ENCODE data around the gene BAD.
A peak's percentile ranks its signal among the peaks of the same experiment; 100 is the strongest.
"Not testable (repeated sequence)": the region's sequence is repeated elsewhere in the genome, so short reads cannot be mapped to it uniquely, and the experiment has no call there.

Gene BAD

DNA sequence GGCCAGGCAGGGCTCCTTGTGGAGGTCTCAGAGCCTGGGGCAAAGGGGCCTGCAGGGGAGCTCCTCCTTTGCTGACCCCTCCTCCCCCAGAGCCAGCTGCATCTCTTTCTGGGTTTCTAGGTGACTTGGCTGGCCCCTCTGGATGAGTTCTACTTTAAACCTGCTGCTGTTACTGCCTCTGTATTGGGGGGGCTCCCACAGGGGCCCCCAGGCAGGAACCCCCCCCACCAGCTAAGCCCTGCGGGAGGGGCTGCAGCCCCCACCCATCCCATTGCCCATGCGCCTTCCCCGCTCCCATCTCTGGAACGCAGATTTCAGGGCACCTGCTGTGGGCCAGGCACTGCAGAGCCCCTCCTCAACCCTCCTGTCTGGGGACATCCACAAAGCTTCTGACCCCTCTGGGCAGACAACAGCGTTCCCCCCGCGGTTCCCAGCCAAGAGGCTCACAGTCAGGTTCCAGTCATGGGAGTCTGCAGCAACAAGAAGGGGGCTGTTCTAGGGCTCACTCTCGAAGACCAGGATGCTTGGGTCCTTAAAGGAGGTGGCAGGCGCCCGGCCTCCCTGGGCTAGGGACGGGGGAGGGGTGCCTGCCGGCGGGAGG, 34.0 kb downstream of the BAD start:
- in situ Hi-C loops (cut with MboI; ENCODE audit: low pct_unique_long_range_greater_than_20kb, low sequenced_read_pairs), result no loop called here
- no peak for DNase-seq

DNA sequence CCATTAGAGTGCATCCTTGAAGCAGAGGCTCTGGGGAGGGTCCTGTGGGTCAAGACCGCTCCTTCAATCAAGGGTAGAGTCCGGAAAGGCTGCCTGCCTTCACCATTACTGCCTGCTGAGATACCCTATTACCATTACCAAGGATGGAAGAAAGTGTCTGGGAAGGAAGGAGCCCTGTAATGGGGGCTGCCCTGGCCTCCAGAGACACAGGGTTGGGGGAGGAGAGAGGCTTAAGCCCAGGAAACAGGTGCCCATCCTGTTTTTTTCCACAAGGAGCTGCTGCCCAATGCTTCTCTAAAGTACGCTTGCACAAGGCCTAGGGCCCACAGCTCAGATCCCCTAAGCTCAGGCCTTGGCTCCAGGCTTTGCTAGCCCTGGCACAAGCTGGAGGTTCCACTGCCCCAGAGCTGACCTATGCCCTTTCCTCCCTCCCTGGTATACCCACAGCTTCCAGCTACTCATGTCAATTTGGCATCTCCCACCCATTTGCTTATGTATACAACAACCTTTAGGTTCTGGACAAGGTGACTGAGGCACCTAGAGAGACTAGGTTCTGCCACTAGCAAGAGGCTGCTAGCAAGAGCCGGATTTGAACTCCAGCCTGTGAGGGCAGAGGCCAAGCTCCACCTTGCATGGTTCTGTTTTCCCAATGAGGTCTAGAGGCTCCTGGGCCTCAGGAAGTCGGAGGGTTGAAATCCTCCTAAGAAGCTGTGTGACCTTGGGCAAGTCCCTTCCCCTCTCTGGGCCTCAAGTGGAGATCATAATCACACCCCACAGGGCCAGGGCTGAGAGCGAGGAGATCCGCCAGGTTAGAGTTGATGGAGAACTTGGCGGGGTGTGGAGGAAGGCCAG, 34.7 kb downstream of the BAD start:
- DNase-seq, result peak; percentile 74
- in situ Hi-C loops (cut with MboI; ENCODE audit: low pct_unique_long_range_greater_than_20kb, low sequenced_read_pairs), result no loop called here

DNA sequence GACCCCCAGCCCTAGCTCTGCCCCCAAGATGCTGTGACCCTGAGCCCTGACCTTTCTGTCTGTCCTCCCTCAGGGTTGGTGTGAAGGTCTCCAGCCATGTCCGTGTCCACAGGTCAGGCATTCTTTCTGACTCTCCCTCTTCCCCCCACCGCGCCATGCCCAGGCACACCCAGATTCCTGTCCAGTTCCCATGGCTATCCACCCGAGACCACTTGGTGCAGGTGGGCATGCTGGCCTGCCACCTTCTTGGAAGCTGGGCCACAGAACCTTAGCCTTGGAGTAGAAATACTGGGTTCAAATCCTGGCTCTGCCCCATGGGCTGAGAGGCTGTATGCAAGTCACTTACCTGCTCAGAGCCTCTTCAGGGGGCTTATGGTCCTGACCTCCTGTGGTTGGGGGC, 35.4 kb downstream of the BAD start:
- DNase-seq, result no peak
- in situ Hi-C loops (cut with MboI; ENCODE audit: low pct_unique_long_range_greater_than_20kb, low sequenced_read_pairs), result no loop called here

- DNase-seq, result no peak
- in situ Hi-C loops (cut with MboI; ENCODE audit: low pct_unique_long_range_greater_than_20kb, low sequenced_read_pairs), result no loop called here
Measured at GRCh38 chr11:64248578-64248977, 35.9 kb downstream of the BAD start.

GRCh38 chr11:64247729-64248531, 36.5 kb downstream of the BAD start:
- DNase-seq, result no peak
- in situ Hi-C loops (cut with MboI; ENCODE audit: low pct_unique_long_range_greater_than_20kb, low sequenced_read_pairs), result no loop called here

DNA sequence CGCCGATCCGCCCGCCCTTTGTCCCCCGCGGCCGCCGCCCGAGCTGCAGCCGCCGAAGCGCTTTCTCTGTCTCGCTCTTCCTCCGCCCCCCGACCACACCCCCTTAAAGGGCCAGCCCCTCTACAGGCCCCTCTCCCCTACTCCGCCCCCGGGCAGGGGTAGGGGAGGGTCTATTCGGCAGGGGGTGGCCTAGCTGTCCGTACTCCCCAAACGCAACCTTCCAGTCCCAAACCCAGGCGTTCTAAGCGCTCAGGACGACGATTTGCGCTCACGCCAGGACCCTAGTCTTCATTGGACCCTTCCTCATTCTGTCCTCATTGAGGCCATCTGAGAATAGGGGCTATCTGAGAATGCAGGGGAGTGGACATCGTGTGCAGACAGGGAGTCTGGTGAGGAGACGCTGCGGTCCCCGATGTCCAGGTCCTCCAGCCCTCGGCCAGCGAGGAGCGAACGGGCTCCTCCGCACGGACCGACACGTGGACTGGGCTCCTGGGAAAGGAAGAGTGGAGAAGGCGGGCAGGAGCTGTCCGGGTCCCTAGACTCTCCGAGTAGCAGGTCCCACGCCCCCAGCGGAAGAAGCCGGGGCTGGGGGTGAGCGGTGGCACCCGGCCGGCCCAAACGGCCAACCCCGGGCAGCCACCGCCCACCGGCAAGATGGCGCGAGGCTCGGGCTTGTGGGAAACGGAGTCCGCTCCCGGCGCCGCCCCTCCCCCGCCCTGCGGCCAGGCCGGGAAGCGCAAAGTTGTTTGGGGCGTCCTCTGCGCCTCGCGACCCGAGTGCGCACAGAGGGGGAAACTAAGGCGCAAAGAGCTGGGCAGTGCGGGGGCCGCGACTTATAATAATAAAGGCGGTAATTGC, 37.4 kb downstream of the BAD start, which contains the start of gene PPP1R14B:
Gene PPP1R14B (minus strand): TSS at position 73 of the 858 bp plus-strand sequence. CDS start 270 bp downstream, outside the sequence.
- in situ Hi-C loops (cut with MboI; ENCODE audit: low pct_unique_long_range_greater_than_20kb, low sequenced_read_pairs), result no loop called here
- DNase-seq, result peak; percentile 84

DNA sequence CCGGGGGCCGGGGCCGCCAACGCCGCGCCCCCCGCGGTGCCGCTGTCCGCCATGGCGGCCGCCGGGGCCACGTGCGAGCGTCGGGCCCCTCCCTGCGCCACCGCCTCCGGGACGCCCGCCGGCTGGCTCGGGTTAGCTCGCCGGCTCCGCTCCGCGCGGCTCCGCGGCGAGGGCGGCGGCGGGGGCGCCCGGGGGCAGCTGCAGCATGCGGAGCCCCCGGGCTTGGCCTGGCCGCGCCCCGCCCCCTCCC, 37.9 kb downstream of the BAD start:
- in situ Hi-C loops (cut with MboI; ENCODE audit: low pct_unique_long_range_greater_than_20kb, low sequenced_read_pairs), result not testable (repeated sequence)

GRCh38 chr11:64245797-64246620, 38.5 kb downstream of the BAD start:
- DNase-seq, result peak; percentile 65
- in situ Hi-C loops (cut with MboI; ENCODE audit: low pct_unique_long_range_greater_than_20kb, low sequenced_read_pairs), result no loop called here

More for the DNA sequence above, 37.9 kb downstream of the BAD start:
- DNase-seq, result not testable (repeated sequence)

- in situ Hi-C loops (cut with MboI; ENCODE audit: low pct_unique_long_range_greater_than_20kb, low sequenced_read_pairs), result no loop called here
- no peak for DNase-seq
Measured at GRCh38 chr11:64245401-64245796, 39.1 kb downstream of the BAD start.

GRCh38 chr11:64244966-64245365, 39.5 kb downstream of the BAD start:
- no peak for DNase-seq
- in situ Hi-C loops (cut with MboI; ENCODE audit: low pct_unique_long_range_greater_than_20kb, low sequenced_read_pairs), result no loop called here

DNA sequence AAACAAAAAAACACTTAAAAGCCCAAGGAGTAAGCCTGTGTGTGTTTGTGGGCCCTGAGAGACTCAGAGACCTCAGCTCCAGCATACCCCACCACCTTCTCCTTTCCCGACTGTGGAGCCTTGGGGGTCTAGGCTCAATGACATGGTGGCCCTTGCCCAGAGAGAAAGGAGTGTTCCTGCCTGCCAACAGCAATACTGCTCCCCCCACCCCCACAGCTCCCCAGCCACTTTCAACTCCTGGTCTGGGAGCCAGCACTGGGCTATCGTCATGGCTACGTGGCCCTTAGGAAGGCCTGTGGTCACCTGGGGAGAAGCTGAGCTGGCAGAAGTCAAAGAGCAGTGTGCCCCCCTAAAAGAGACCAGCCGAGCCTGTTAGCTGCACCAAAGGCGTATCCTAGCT, 40.4 kb downstream of the BAD start:
- in situ Hi-C loops (cut with MboI; ENCODE audit: low pct_unique_long_range_greater_than_20kb, low sequenced_read_pairs), result no loop called here

GRCh38 chr11:64243236-64243854, 41.1 kb downstream of the BAD start:
- DNase-seq, result no peak
- in situ Hi-C loops (cut with MboI; ENCODE audit: low pct_unique_long_range_greater_than_20kb, low sequenced_read_pairs), result no loop called here

More for the DNA sequence above, 40.4 kb downstream of the BAD start:
- DNase-seq, result no peak

DNA sequence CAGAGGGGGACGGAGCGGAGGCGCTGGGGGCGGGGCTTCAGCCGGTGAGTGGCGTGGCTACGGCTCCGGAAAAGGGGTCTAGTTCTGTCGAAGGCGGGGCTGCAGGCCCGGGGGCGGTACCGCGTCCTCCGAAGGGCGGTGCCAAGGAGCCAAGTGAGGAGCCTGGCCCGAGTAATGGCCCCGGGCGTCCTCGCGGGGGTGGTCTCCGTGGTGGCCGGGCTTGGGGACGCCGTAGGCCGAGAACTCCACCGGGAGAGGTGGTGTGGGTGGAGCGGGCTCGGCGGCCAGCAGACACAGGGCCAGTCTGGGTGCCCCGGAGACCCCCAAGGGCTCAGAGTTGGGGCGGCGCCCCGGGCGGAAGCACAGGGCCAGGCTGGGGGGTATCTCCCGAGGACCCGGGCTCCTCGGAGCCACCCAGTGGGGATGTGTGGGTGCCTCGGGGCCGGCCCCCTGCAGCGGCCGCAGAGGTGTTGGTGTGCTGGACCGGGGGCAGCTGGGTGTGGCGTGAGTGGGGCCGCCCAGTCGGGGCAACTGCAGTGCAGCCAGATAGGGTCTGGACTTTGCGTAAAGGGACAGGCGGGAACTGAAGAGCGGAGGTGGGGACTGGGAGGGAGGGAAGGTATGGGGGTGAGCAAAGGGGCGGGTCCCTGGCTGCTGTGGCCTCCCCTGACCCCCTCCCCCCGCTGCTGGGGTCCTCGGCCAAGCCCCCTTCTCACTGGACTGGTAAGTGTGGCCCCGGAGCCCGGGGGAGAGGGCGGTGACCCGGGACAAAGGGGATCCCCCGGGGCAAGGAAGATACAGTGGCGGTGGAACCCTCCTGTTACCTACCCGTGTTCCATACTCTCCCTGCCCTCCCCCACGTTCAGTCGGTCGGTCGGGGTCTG, 42.7 kb downstream of the BAD start:
- in situ Hi-C loops (cut with MboI; ENCODE audit: low pct_unique_long_range_greater_than_20kb, low sequenced_read_pairs), result no loop called here
- DNase-seq, result peak; percentile 99

- no peak for DNase-seq
- in situ Hi-C loops (cut with MboI; ENCODE audit: low pct_unique_long_range_greater_than_20kb, low sequenced_read_pairs), result no loop called here
Measured at GRCh38 chr11:64241241-64241490, 43.3 kb downstream of the BAD start.

GRCh38 chr11:64240435-64241240, 43.8 kb downstream of the BAD start, which contains the start of gene FKBP2:
Gene FKBP2 (plus strand): TSS chr11:64241095. CDS start chr11:64242388, 1,293 bp downstream.
- DNase-seq, result peak; percentile 95
- in situ Hi-C loops (cut with MboI; ENCODE audit: low pct_unique_long_range_greater_than_20kb, low sequenced_read_pairs), result no loop called here

DNA sequence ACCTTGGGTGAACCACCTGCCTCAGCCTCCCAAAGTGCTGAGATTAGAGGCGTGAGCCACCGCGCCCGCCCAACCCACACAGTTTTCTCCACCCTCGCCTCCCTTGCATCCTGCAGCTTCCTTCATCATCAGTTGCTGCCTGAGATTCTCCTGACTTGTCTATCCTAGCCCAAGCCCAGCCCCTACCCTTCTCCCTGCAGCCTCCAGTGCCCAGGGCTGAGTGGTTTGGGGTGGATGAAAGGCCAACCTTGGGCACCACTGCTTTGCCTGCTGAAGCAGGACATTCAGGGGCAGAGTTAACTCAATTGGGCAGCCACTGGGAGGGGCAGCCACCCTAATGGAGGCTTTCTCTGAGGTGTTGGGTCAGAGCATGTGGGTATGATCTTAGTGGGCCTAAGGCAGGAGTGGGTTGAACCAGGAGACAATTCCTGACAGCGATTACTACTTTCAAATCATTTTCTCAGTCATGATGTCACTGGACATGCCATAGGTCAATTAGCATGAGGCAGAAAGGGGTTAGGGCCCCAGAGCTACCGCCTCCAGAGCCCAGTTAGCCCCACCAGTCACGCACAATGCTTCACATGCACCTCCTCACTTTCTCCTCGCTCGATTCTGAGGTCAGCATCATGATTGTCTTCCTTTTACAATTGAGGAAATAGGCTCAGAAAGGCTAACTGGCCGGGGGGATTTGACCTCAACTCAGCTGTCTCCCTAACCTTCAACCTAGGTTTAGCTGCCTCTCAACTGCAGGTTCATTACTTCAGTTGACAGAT, 44.6 kb downstream of the BAD start:
- in situ Hi-C loops (cut with MboI; ENCODE audit: low pct_unique_long_range_greater_than_20kb, low sequenced_read_pairs), result no loop called here
- peak; percentile 83 for DNase-seq
